PC-3 (cell line): ENCODE measurements around the gene ALG10B. TPM values are rescaled to one million over a fixed set of nuclear protein-coding genes. Genes with fewer than 3 reads are reported as not detected.
A peak's percentile ranks its signal among the peaks of the same experiment; 100 is the strongest.
"Not testable (repeated sequence)": the region's sequence is repeated elsewhere in the genome, so short reads cannot be mapped to it uniquely, and the experiment has no call there.

ENCODE experiments used
- ATAC-seq: fragments of 200-7000 bp; cut with Tn5 transposase; 2 replicates; pipeline ENCODE4 v1.9.1; 2020; ENCODE audit warnings: mild to moderate bottlenecking, moderate library complexity
- BruUV-seq: library from RNA; stranded (reverse); fragments of 400-500 nt; replicated peaks from 2 replicates; lab custom pipeline; 2021; lab: Mats Ljungman, UMichigan
- CTCF ChIA-PET: fragments of 300-600 bp; sonication (Branson Sonifier 250); formaldehyde crosslinking; loops from one replicate; lab custom pipeline; 2022; ENCODE audit warnings: antibody characterized with exemption; lab: Charles Lee
- POLR2A ChIA-PET: fragments of 300-600 bp; sonication (Branson Sonifier 250); formaldehyde crosslinking; loops from one replicate; lab custom pipeline; 2022; ENCODE audit warnings: antibody characterized with exemption; ENCODE audit not compliant: unreplicated experiment; lab: Charles Lee
- DNase-seq: peaks from one replicate; pipeline ENCODE4 v3.0.0-alpha.2; 2015
- H2AFZ ChIP-seq: fragments of 300-600 bp; sonication (generic); 2 replicates; pipeline ENCODE4 v1.6.0; 2016; ENCODE audit warnings: antibody characterized with exemption, low read length
- H3F3A ChIP-seq: fragments of 300-600 bp; sonication (generic); one replicate; pipeline ENCODE4 v1.6.0; 2017; ENCODE audit warnings: antibody characterized with exemption, low read length, control low read depth, mild to moderate bottlenecking; ENCODE audit not compliant: unreplicated experiment
- H3K27ac ChIP-seq: fragments of 300-600 bp; sonication (generic); 2 replicates; pipeline ENCODE4 v1.5.1; 2016; ENCODE audit warnings: mild to moderate bottlenecking, low read length
- H3K27me3 ChIP-seq: fragments of 300-600 bp; sonication (generic); 2 replicates; pipeline ENCODE4 v1.6.1; 2016; ENCODE audit warnings: low read length, mixed read lengths
- H3K36me3 ChIP-seq: fragments of 300-600 bp; sonication (generic); 2 replicates; pipeline ENCODE4 v1.6.1; 2016; ENCODE audit warnings: low read depth, mixed run types, low read length, mixed read lengths
- H3K4me1 ChIP-seq: fragments of 300-600 bp; sonication (generic); 2 replicates; pipeline ENCODE4 v1.5.1; 2016; ENCODE audit warnings: low read length; ENCODE audit not compliant: insufficient read depth
- H3K4me2 ChIP-seq: fragments of 300-600 bp; sonication (generic); 2 replicates; pipeline ENCODE4 v1.6.0; 2016; ENCODE audit warnings: low read length
- H3K4me3 ChIP-seq: fragments of 300-600 bp; sonication (generic); 2 replicates; pipeline ENCODE4 v1.5.1; 2016; ENCODE audit warnings: mild to moderate bottlenecking, low read length, mixed read lengths
- H3K79me2 ChIP-seq: fragments of 300-600 bp; sonication (generic); 2 replicates; pipeline ENCODE4 v1.6.1; 2017; ENCODE audit warnings: low read length, mixed read lengths
- H3K9ac ChIP-seq: fragments of 300-600 bp; sonication (generic); 2 replicates; pipeline ENCODE4 v1.6.0; 2016; ENCODE audit warnings: mild to moderate bottlenecking, low read length
- H3K9me2 ChIP-seq: fragments of 300-600 bp; sonication (generic); replicated peaks from 2 replicates; pipeline ENCODE4 v1.6.1; 2016; ENCODE audit warnings: mixed run types, low read length, mixed read lengths
- H3K9me3 ChIP-seq: fragments of 300-600 bp; sonication (generic); 2 replicates; pipeline ENCODE4 v1.6.1; 2016; ENCODE audit warnings: low read length, mixed read lengths
- H4K20me1 ChIP-seq: fragments of 300-600 bp; sonication (generic); 2 replicates; pipeline ENCODE4 v1.6.1; 2016; ENCODE audit warnings: low read length, mixed read lengths
- EZH2 ChIP-seq: fragments of 300-600 bp; sonication (generic); IDR thresholded peaks from one replicate; pipeline ENCODE4 v1.6.1; 2017; ENCODE audit warnings: antibody characterized with exemption, mild to moderate bottlenecking, low read length; ENCODE audit not compliant: unreplicated experiment
- EZH2phosphoT487 ChIP-seq: fragments of 300-600 bp; sonication (generic); IDR thresholded peaks from 2 replicates; pipeline ENCODE4 v1.6.1; 2018; ENCODE audit warnings: mild to moderate bottlenecking, antibody characterized with exemption, low read length, borderline replicate concordance
- intact Hi-C: fragments of 100-400 bp; cut with micrococcal nuclease; formaldehyde crosslinking; loops from 2 replicates; pipeline ENCODE4 v1.9.0; 2023
- total RNA-seq: library from RNA; depleted of rRNA; stranded (reverse); fragments of >200 nt; gene quantifications from 2 replicates; pipeline ENCODE4 v1.2.3, GENCODE V29; 2014
- TF ChIP-seq, protein P1 (sequence below): fragments of 300-600 bp; sonication (generic); conservative IDR thresholded peaks from 2 replicates; pipeline ENCODE4 v1.5.1; 2017; ENCODE audit warnings: antibody characterized with exemption, low read depth, mild to moderate bottlenecking, low read length

The ALG10B gene
- total RNA-seq, 1 experiment from 2014 or later, result 9.4 TPM

DNA sequence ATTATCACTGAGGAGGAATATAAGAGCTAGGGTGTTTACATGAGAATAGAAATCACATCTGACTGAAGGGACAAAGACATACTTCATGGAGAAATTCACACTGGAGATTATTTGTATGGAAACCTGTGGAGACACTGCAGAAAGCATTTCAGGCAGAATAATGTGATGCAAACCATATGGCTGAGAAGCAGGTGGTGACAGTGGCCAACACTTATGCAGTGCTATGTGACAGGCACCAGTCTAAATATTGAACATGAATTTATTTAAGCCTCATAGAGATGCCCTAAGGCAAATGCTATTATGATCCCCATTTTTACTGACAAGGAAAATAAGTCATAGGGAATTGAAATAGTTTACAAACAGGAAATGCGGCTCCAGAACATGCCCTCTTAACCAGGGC, 16.2 kb downstream of the ALG10B start:
- intact Hi-C loops, result loop anchor here (10.0 kb wide), 1 partner anchor 272 kb away; no protein-coding TSS in a partner anchor
- H3K4me3 ChIP-seq, result no peak overlapping the region
- POLR2A ChIA-PET, result no interaction called here

DNA sequence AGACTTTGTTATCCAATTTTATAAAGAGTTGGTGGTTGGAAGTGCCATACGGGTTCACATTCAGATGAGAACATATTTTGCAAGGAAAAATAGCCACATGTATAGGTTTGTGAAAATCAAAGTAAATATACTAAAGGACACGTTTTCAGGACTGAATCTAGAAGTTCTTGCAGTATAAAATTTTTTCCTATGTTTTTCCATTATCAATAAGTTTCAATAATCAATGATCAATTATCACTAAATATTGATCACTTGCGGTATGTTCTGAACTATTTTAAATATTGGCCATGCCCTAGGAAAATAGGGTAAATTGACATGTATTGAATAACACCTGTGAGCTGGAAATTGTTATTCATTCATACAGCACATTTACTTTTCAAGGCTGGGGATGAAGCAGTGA, 25.9 kb downstream of the ALG10B start:
- intact Hi-C loops, result no loop called here

More for the DNA sequence above, 16.2 kb downstream of the ALG10B start:
- no peaks in the 10 kb centered on the region for H3K27me3 ChIP-seq
- no peaks in the 10 kb centered on the region for H3K9me2 ChIP-seq
- TF ChIP-seq, protein P1, sequence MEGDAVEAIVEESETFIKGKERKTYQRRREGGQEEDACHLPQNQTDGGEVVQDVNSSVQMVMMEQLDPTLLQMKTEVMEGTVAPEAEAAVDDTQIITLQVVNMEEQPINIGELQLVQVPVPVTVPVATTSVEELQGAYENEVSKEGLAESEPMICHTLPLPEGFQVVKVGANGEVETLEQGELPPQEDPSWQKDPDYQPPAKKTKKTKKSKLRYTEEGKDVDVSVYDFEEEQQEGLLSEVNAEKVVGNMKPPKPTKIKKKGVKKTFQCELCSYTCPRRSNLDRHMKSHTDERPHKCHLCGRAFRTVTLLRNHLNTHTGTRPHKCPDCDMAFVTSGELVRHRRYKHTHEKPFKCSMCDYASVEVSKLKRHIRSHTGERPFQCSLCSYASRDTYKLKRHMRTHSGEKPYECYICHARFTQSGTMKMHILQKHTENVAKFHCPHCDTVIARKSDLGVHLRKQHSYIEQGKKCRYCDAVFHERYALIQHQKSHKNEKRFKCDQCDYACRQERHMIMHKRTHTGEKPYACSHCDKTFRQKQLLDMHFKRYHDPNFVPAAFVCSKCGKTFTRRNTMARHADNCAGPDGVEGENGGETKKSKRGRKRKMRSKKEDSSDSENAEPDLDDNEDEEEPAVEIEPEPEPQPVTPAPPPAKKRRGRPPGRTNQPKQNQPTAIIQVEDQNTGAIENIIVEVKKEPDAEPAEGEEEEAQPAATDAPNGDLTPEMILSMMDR, result no peak
- no peak for TF ChIP-seq EZH2
- no peak for TF ChIP-seq EZH2phosphoT487
- H3K79me2 ChIP-seq, result no peaks in the 10 kb centered on the region
- H3K36me3 ChIP-seq, result no peaks in the 10 kb centered on the region
- ATAC-seq (no peak), DNase-seq (no peak)
- no peaks in the 10 kb centered on the region for H3F3A ChIP-seq
- no peak overlapping the region for H3K27ac ChIP-seq
- H3K4me1 ChIP-seq, result 0 out of 2 replicates have a peak, but pooled peaks cover 3% of the 10 kb centered on the region
- no peaks in the 10 kb centered on the region for H4K20me1 ChIP-seq
- no peak overlapping the region for H3K4me2 ChIP-seq
- no peak overlapping the region for H2AFZ ChIP-seq
- no peaks in the 10 kb centered on the region for H3K9me3 ChIP-seq
- H3K9ac ChIP-seq, result no peak overlapping the region
- CTCF ChIA-PET, result no interaction called here
- BruUV-seq, result no TSS peak

GRCh38 chr12:38343256-38343655, 26.7 kb downstream of the ALG10B start:
- POLR2A ChIA-PET, H3K27me3 ChIP-seq, BruUV-seq, H2AFZ ChIP-seq, H3K4me2 ChIP-seq, ATAC-seq, H3K9me3 ChIP-seq, H3K4me1 ChIP-seq, H3K79me2 ChIP-seq, intact Hi-C loops, H3K27ac ChIP-seq, DNase-seq, CTCF ChIA-PET, H4K20me1 ChIP-seq, H3F3A ChIP-seq, H3K9me2 ChIP-seq, H3K36me3 ChIP-seq, H3K9ac ChIP-seq, H3K4me3 ChIP-seq: not testable (repeated sequence)

More for the DNA sequence above, 25.9 kb downstream of the ALG10B start:
- no peaks in the 10 kb centered on the region for H3K9me2 ChIP-seq
- no peaks in the 10 kb centered on the region for H3K36me3 ChIP-seq
- ChIA-PET POLR2A (no interaction called here), CTCF (no interaction called here)
- TF ChIP-seq EZH2phosphoT487, result no peak
- no peak for TF ChIP-seq EZH2
- TF ChIP-seq, protein P1, result no peak
- H3K9me3 ChIP-seq, result no peaks in the 10 kb centered on the region
- no peak overlapping the region for H2AFZ ChIP-seq
- no peaks in the 10 kb centered on the region for H3K27me3 ChIP-seq
- no peak for DNase-seq
- H4K20me1 ChIP-seq, result no peaks in the 10 kb centered on the region
- no peaks in the 10 kb centered on the region for H3K4me1 ChIP-seq
- no peak overlapping the region for H3K9ac ChIP-seq
- no peak for ATAC-seq
- BruUV-seq, result no TSS peak
- H3K27ac ChIP-seq, result no peak overlapping the region
- H3K79me2 ChIP-seq, result no peaks in the 10 kb centered on the region
- no peak overlapping the region for H3K4me3 ChIP-seq
- no peak overlapping the region for H3K4me2 ChIP-seq
- no peaks in the 10 kb centered on the region for H3F3A ChIP-seq

GRCh38 chr12:38343916-38344315, 27.3 kb downstream of the ALG10B start:
- H3K27ac ChIP-seq, H3K4me2 ChIP-seq, H3K9ac ChIP-seq, CTCF ChIA-PET, intact Hi-C loops, H3F3A ChIP-seq, BruUV-seq, ATAC-seq, H3K9me3 ChIP-seq, H2AFZ ChIP-seq, H3K36me3 ChIP-seq, H3K4me1 ChIP-seq, H3K9me2 ChIP-seq, H3K27me3 ChIP-seq, H4K20me1 ChIP-seq, H3K79me2 ChIP-seq, H3K4me3 ChIP-seq: not testable (repeated sequence)
- POLR2A ChIA-PET, result interaction anchor here (0.7 kb wide), 1 partner anchor 16 kb away, joined by 5 read pairs; no protein-coding TSS in a partner anchor
- DNase-seq, result peak; percentile 41
